Measurements from ENCODE around the gene STAT5A.
"Not testable (repeated sequence)": the region's sequence is repeated elsewhere in the genome, so short reads cannot be mapped to it uniquely, and the experiment has no call there.

The STAT5A gene

GRCh38 chr17:42359133-42359532 lies 70.8 kb downstream of the STAT5A start:
- H3K4me3 ChIP-seq (ENCODE audit: low read depth, low read length): no peak overlapping the region

GRCh38 chr17:42360388-42360787 lies 72.1 kb downstream of the STAT5A start:
- not testable (repeated sequence) for H3K4me3 ChIP-seq (ENCODE audit: low read depth, low read length)
